Suppressor macrophage (primary cell): ENCODE results near the gene KASH5.
"Not testable (repeated sequence)": the region's sequence is repeated elsewhere in the genome, so short reads cannot be mapped to it uniquely, and the experiment has no call there.

ENCODE experiments used
- DNase-seq, 4 experiments: peaks; one replicate each; pipeline ENCODE4 v3.0.0-alpha.2; 2020 to 2022

Gene KASH5

DNA sequence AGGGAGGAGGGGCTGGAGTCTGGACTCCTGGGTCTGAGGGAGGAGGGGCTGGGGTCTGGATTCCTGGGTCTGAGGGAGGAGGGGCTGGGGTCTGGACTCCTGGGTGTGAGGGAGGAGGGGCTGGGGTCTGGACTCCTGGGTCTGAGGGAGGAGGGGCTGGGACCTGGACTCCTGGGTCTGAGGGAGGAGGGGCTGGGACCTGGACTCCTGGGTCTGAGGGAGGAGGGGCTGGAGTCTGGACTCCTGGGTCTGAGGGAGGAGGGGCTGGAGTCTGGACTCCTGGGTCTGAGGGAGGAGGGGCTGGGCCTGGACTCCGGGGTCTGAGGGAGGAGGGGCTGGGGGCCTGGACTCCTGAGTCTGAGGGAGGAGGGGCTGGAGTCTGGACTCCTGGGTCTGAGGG, 73.1 kb downstream of the KASH5 start:
- not testable (repeated sequence) for DNase-seq

DNA sequence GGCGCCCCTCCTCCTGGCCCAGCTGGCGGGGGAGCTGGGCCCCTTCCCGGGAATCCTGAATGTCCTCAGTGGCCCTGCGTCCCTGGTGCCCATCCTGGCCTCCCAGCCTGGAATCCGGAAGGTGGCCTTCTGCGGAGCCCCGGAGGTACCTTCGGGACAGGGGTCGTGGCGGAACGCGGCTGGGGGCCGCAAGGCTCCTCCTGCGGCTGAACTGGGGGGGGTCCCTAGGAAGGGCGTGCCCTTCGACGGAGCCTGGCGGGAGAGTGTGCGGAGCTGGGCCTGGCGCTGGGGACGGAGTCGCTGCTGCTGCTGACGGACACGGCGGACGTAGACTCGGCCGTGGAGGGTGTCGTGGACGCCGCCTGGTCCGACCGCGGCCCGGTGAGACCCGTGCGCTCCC, 73.6 kb downstream of the KASH5 start:
- DNase-seq = no peak

DNA sequence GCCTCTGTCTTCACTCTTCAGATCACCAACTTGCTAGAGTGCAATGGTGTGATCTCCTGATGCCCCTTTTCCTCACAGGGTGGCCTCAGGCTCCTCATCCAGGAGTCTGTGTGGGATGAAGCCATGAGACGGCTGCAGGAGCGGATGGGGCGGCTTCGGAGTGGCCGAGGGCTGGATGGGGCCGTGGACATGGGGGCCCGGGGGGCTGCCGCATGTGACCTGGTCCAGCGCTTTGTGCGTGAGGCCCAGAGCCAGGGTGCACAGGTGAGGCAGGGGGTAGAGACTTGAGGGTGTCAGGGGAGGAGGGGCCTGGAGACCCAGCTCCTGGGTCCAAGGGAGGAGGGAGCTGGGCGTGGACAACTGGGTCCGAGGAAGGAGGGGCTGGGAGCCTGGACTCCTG, 74.4 kb downstream of the KASH5 start:
- no peak for DNase-seq

DNA sequence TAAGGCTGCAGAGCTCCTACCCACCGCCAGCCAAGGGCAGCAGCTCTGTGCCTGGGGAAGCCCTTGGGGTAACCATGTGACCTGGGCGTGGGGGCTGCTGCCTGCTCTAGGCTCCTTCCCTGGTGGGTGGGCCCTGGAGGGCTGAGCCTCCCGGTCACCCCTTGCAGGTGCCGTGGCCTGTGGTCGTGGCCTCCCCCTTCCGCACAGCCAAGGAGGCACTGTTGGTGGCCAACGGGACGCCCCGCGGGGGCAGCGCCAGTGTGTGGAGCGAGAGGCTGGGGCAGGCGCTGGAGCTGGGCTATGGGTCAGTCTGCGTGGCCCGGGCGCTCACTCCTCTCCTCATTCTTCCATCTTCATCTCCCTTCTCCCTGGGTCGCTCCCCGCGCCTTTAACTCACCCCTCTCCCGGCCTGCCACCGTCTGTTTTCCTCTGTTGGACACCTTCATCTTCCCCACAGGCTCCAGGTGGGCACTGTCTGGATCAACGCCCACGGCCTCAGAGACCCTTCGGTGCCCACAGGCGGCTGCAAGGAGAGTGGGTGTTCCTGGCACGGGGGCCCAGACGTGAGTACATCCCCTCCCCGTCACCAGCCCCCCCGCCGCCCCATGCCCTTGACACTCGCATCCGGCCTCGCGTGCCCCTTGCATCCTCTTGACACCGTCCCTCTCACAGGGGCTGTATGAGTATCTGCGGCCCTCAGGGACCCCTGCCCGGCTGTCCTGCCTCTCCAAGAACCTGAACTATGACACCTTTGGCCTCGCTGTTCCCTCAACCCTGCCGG, 76.1 kb downstream of the KASH5 start:
- DNase-seq = no peak

DNA sequence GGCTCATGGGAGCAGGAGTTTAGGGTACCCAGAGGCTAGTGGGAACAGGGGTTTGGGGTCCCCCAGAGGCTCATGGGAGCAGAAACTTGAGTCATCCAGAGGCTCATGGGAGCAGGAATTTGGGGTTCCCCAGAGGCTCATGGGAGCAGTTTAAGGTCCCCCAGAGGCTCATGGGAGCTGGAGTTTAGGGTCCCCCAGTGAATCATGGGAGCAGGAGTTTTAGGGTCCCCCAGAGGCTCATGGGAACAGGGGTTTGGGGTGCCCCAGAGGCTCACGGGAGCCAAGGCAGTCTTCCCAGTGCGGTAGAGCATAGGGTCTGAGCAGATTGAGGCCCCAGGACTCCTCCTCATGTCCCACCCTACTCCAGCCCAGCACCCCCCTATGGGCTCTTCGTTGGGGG, 77.3 kb downstream of the KASH5 start:
- no peak for DNase-seq
